ENCODE measurements around the gene GCAT. TPM values are rescaled to one million over a fixed set of nuclear protein-coding genes. Genes with fewer than 3 reads are reported as not detected.

Gene GCAT
- total RNA-seq, 2 experiments from 2014 or later, result 1.4 to 1.8 TPM

DNA sequence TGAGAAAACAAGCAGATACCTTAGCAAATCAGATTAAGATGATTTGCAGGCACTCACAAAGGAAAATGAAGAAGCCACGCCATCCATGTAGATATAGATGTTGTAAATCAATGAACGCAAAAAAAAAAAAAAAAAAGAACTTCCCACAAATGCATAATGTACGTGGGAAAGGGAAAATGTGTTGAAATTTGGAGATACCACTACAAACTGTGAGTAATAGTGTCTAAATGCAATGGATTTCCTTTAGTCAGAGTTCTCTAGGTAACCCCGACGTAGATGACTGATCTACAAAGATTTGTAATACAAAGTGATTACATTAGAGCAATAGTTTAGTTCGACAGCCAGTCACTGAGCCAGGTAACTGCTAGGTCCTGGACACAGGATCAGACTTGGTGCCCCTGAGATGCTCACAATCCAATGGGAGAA lies 37.2 kb downstream of the GCAT start:
- Mint-ChIP-seq H3K9me3 (peaks cover 3% of the 10 kb centered on the region), H3K36me3 (ENCODE audit: low read depth) (peaks cover 30% of the 10 kb centered on the region), H3K4me1 (ENCODE audit: low read depth) (peaks cover 32% of the 10 kb centered on the region), H3K27me3 (no peaks in the 10 kb centered on the region), H3K4me3 (peak overlapping the region; percentile 90), H3K27ac (peak overlapping the region; percentile 87)
- POLR2A ChIA-PET, result interaction anchor here (0.7 to 1.9 kb wide), 17 partner anchors 9 to 1474 kb away, joined by 3 to 12 read pairs (median 5); partner anchors contain the start of genes DMC1, GCAT, GGA1 and MICALL1
- DNase-seq (no peak), ATAC-seq (ENCODE audit: poor library complexity) (no peak)
- TF ChIP-seq, protein P1, sequence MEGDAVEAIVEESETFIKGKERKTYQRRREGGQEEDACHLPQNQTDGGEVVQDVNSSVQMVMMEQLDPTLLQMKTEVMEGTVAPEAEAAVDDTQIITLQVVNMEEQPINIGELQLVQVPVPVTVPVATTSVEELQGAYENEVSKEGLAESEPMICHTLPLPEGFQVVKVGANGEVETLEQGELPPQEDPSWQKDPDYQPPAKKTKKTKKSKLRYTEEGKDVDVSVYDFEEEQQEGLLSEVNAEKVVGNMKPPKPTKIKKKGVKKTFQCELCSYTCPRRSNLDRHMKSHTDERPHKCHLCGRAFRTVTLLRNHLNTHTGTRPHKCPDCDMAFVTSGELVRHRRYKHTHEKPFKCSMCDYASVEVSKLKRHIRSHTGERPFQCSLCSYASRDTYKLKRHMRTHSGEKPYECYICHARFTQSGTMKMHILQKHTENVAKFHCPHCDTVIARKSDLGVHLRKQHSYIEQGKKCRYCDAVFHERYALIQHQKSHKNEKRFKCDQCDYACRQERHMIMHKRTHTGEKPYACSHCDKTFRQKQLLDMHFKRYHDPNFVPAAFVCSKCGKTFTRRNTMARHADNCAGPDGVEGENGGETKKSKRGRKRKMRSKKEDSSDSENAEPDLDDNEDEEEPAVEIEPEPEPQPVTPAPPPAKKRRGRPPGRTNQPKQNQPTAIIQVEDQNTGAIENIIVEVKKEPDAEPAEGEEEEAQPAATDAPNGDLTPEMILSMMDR (IDR thresholded peaks at IDR 0.05), result no peak
- CTCF ChIA-PET, result no interaction called here
- H3K27ac ChIP-seq (ENCODE audit: low read depth in 1 of 2, low read length in 2 of 2), result peak overlapping the region in 1 of 2 donors; percentile 23
- peaks cover 2% of the 10 kb centered on the region for H3K36me3 ChIP-seq (ENCODE audit: insufficient read depth, low read length)
- intact Hi-C loops (cut with DNase I, micrococcal nuclease), result loop anchor here in 1 of 2 experiments (5.0 to 10.0 kb wide), 5 partner anchors 38 to 210 kb away; partner anchors contain the start of genes C22orf23, GCAT, NOL12 and PICK1
- peaks cover 37% of the 10 kb centered on the region for H3K4me1 ChIP-seq (ENCODE audit: insufficient read depth, low read length)
- H3K27me3 ChIP-seq (ENCODE audit: control insufficient read depth in 1 of 2, insufficient read depth in 2 of 2, low read length in 2 of 2), result no peaks in the 10 kb centered on the region
- peaks cover 0 to 4% of the 10 kb centered on the region in 2 experiments for H3K9me3 ChIP-seq (ENCODE audit: control insufficient read depth in 1 of 2, insufficient read depth in 1 of 2, low read length in 2 of 2)
- peak overlapping the region; percentile 54 for H3K4me3 ChIP-seq (ENCODE audit: low read length)

DNA sequence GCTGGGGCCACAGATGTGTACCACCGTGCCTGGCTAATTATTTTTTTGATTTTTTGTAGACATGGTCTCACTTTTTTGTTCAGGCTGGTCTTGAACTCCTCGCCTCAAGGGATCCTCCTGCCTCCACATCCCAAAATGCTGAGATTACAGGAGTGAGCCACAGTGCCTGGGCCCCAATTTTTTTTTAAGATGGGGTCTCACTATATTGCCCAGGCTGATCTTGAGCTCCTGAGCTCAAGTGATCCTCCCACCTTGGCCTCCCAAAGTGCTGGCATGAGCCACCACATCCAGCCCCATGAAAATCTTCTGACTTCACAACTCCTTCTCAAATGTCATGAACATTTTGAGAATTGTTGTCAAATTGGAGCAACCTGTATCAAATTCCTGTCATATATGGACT lies 38.7 kb downstream of the GCAT start:
- Histone ChIP-seq H3K4me1 (ENCODE audit: insufficient read depth, low read length) (peaks cover 40% of the 10 kb centered on the region), H3K27ac (ENCODE audit: low read depth in 1 of 2, low read length in 2 of 2) (no peak overlapping the region), H3K36me3 (ENCODE audit: insufficient read depth, low read length) (peaks cover 5% of the 10 kb centered on the region), H3K27me3 (ENCODE audit: control insufficient read depth in 1 of 2, insufficient read depth in 2 of 2, low read length in 2 of 2) (no peaks in the 10 kb centered on the region), H3K4me3 (ENCODE audit: low read length) (no peak overlapping the region), H3K9me3 (ENCODE audit: control insufficient read depth in 1 of 2, insufficient read depth in 1 of 2, low read length in 2 of 2) (peaks cover 0 to 4% of the 10 kb centered on the region in 2 experiments)
- Mint-ChIP-seq H3K27ac (no peak overlapping the region), H3K9me3 (peaks cover 3% of the 10 kb centered on the region), H3K27me3 (no peaks in the 10 kb centered on the region), H3K36me3 (ENCODE audit: low read depth) (peaks cover 38% of the 10 kb centered on the region), H3K4me1 (ENCODE audit: low read depth) (peaks cover 44% of the 10 kb centered on the region), H3K4me3 (peak overlapping the region; percentile 30)
- POLR2A ChIA-PET, result no interaction called here
- CTCF ChIA-PET, result no interaction called here
- ATAC-seq (ENCODE audit: poor library complexity), result no peak
- TF ChIP-seq, protein P1 (IDR thresholded peaks at IDR 0.05), result no peak
- intact Hi-C loops (cut with DNase I, micrococcal nuclease), result loop anchor here in 1 of 2 experiments (5.0 to 10.0 kb wide), 2 partner anchors 106 to 208 kb away; partner anchors contain the start of genes C22orf23, PICK1 and POLR2F
- no peak for DNase-seq

DNA sequence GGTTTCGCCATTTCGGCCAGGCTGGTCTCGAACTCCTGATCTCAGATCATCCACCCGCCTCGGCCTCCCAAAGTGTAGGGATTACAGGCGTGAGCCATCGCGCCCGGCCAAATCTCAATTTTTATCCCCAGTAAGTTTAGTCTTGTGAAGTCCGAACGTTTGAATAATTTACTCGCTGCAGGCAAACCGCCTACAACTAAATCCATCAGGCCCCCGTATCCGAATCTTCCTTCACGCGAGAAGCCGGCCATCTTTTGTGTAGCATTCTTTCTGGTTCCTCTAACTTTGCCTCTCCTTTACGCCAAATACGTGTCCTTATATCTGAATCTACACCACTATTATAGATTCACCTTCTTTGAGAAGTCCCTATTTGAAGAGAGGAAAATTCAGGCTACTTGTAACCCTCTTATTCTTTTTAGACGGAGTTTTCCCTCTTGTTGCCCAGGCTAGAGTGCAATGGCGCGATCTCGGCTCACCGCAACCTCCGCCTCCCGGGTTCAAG lies 40.9 kb downstream of the GCAT start:
- Mint-ChIP-seq H3K9me3 (peaks cover 3% of the 10 kb centered on the region), H3K4me3 (peak overlapping the region; percentile 90), H3K27ac (peak overlapping the region; percentile 97), H3K36me3 (ENCODE audit: low read depth) (peaks cover 45% of the 10 kb centered on the region), H3K27me3 (no peaks in the 10 kb centered on the region), H3K4me1 (ENCODE audit: low read depth) (peaks cover 46% of the 10 kb centered on the region)
- DNase-seq, result peak in 4 of 14 experiments; percentile 11 to 58 (median 38)
- TF ChIP-seq, protein P1 (IDR thresholded peaks at IDR 0.05), result no peak
- Histone ChIP-seq H3K4me3 (ENCODE audit: low read length) (peak overlapping the region; percentile 83), H3K36me3 (ENCODE audit: insufficient read depth, low read length) (peaks cover 23% of the 10 kb centered on the region), H3K9me3 (ENCODE audit: control insufficient read depth in 1 of 2, insufficient read depth in 1 of 2, low read length in 2 of 2) (peaks cover 0 to 4% of the 10 kb centered on the region in 2 experiments), H3K27ac (ENCODE audit: low read depth in 1 of 2, low read length in 2 of 2) (peak overlapping the region; percentile 78 to 89), H3K4me1 (ENCODE audit: insufficient read depth, low read length) (peaks cover 31% of the 10 kb centered on the region), H3K27me3 (ENCODE audit: control insufficient read depth in 1 of 2, insufficient read depth in 2 of 2, low read length in 2 of 2) (no peaks in the 10 kb centered on the region)
- CTCF ChIA-PET, result interaction anchor here (1.2 kb wide), 1 partner anchor 14 kb away, joined by 3 read pairs; no protein-coding TSS in a partner anchor
- POLR2A ChIA-PET, result interaction anchor here (1.4 kb wide), 1 partner anchor 58 kb away, joined by 5 read pairs; the partner anchor contains the start of gene MICALL1
- intact Hi-C loops (cut with DNase I, micrococcal nuclease), result loop anchor here in 1 of 2 experiments (2.0 to 10.0 kb wide), 4 partner anchors 14 to 240 kb away; partner anchors contain the start of genes C22orf23, GGA1, PICK1 and POLR2F
- ATAC-seq (ENCODE audit: poor library complexity), result no peak
